ENCODE measurements around the gene VAPA.

- TF ChIP-seq CTCF (IDR thresholded peaks at IDR 0.05), result no peak
- TF ChIP-seq POLR2A (IDR thresholded peaks at IDR 0.05), result no peak
- TF ChIP-seq POLR2AphosphoS5 (IDR thresholded peaks at IDR 0.05), result no peak
- no peak for TF ChIP-seq EP300 (IDR thresholded peaks at IDR 0.05)
Observed at GRCh38 chr18:9878095-9878494, 35.7 kb upstream of the VAPA start.

Measured in suprapubic skin (tissue), 4 donors.